SW480 (cell line): Measurements from ENCODE around the gene MOGAT1.

Experiments
- DNase-seq: peaks from one replicate; pipeline ENCODE4 v3.0.0-alpha.2; 2016; ENCODE audit warnings: low spot score

MOGAT1 gene

GRCh38 chr2:222671259-222672067 lies at the start of gene MOGAT1:
Gene MOGAT1, plus strand, starts transcription at chr2:222671658. Its CDS starts 128 bp downstream, at chr2:222671786.
- peak; percentile 8 for DNase-seq

- no peak for DNase-seq
Measured at GRCh38 chr2:222621893-222622292, 49.6 kb upstream of the MOGAT1 start.

- DNase-seq = no peak
Measured at GRCh38 chr2:222622910-222623309, 48.5 kb upstream of the MOGAT1 start.

- DNase-seq = no peak
Measured at GRCh38 chr2:222623756-222624309, 47.6 kb upstream of the MOGAT1 start.

GRCh38 chr2:222627764-222628163 lies 43.7 kb upstream of the MOGAT1 start:
- DNase-seq = no peak

GRCh38 chr2:222635295-222635694 lies 36.2 kb upstream of the MOGAT1 start:
- DNase-seq = no peak

- no peak for DNase-seq
Measured at GRCh38 chr2:222637067-222637466, 34.4 kb upstream of the MOGAT1 start.

- DNase-seq = no peak
Measured at GRCh38 chr2:222641336-222641735, 30.1 kb upstream of the MOGAT1 start.

- no peak for DNase-seq
Measured at GRCh38 chr2:222643134-222643533, 28.3 kb upstream of the MOGAT1 start.

- DNase-seq = no peak
Measured at GRCh38 chr2:222646008-222646407, 25.4 kb upstream of the MOGAT1 start.

- no peak for DNase-seq
Measured at GRCh38 chr2:222649801-222650200, 21.7 kb upstream of the MOGAT1 start.

GRCh38 chr2:222651718-222652418 lies 19.6 kb upstream of the MOGAT1 start:
- DNase-seq = no peak

GRCh38 chr2:222652491-222653255 lies 18.8 kb upstream of the MOGAT1 start:
- no peak for DNase-seq

GRCh38 chr2:222653280-222653679 lies 18.2 kb upstream of the MOGAT1 start:
- DNase-seq = no peak

- DNase-seq = peak; percentile 93
Measured at GRCh38 chr2:222655787-222656525, 15.5 kb upstream of the MOGAT1 start, which contains the start of gene FARSB. Gene FARSB, minus strand, starts transcription at chr2:222656092. Its CDS starts 19 bp downstream, at chr2:222656073.

GRCh38 chr2:222656526-222657446 lies 14.7 kb upstream of the MOGAT1 start:
- no peak for DNase-seq

GRCh38 chr2:222663479-222663878 lies 8.0 kb upstream of the MOGAT1 start:
- no peak for DNase-seq

- DNase-seq = no peak
Measured at GRCh38 chr2:222668494-222669154, 2.8 kb upstream of the MOGAT1 start.

GRCh38 chr2:222669353-222669752 lies 2.1 kb upstream of the MOGAT1 start:
- no peak for DNase-seq
